ENCODE measurements around the gene ATP6V0A4.

ATP6V0A4 gene

GRCh38 chr7:138661069-138661635, 136.8 kb downstream of the ATP6V0A4 start:
- DNase-seq (ENCODE audit: low read depth) = no peak

DNA sequence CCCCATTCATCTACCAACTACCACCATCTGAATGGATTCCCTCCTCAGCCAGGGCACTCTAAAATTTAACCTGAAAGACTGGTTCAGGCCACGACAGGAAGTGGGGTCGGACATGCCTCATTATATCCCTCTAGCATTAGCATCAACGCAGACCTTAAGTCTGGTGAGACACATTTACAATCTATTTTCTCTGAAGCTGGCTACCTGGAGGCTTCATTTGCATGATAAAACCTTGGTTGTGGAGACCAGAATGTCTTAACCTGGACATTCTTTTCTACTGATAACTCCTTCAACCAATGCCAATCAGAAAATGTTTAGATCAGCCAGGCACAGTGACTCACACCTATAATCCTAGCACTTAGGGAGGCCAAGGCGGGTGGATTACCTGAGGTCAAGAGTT, 139.1 kb downstream of the ATP6V0A4 start:
- no peak for DNase-seq (ENCODE audit: low read depth)

DNA sequence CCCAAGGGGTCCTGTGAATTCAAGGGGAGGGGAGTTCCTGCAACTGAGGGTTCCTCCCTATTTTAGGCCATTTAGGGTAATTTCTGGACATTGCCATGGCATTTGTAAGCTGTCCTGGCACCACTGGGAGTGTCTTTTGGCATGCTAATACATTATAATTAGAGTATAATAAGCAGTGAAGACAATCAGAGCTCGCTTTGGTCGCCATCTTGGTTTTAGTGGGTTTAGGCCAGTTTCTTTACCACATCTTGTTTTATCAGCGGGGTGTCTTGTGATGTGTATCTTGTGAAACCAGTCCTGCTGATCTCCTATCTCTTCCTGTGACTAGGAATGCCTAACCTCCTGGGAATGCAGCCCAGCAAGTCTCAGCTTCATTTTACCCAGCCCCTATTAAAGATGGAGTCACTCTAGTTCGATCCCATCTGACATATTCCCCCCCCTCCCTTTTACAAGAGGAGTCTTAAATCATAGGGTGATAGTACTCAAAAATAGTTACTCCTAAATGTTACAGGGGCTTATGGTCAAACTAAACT, 140.1 kb downstream of the ATP6V0A4 start:
- DNase-seq (ENCODE audit: low read depth) = no peak

- no peak for DNase-seq (ENCODE audit: low read depth)
These were observed 141.0 kb downstream of the ATP6V0A4 start for GRCh38 chr7:138656952-138657351.

Measured in stimulated activated CD8-positive, alpha-beta memory T cell treated with anti-CD3 and anti-CD28 coated beads, Interleukin-15, amount 100 ng/mL, for 1 hour (primary cell).